Keratinocyte (primary cell): Measurements from ENCODE around the gene MFN1. TPM values are rescaled to one million over a fixed set of nuclear protein-coding genes. Genes with fewer than 3 reads are reported as not detected.

ENCODE experiments used
- DNase-seq: peaks from one replicate; pipeline ENCODE4 v3.0.0-alpha.2; 2011; ENCODE audit warnings: low read depth, missing footprints, low spot score
- FAIRE-seq: peaks from 2 replicates; lab custom pipeline; 2011; peaks lifted over from hg19 to GRCh38; lab: Jason Lieb, UNC
- H2AFZ ChIP-seq: 2 replicates; pipeline ENCODE4 v1.6.0; 2012; ENCODE audit warnings: low read length, control low read depth, inconsistent platforms; ENCODE audit not compliant: control insufficient read depth
- H3K27ac ChIP-seq: 2 replicates; pipeline ENCODE4 v1.5.1; 2011; ENCODE audit warnings: low read length; ENCODE audit not compliant: control insufficient read depth, insufficient read depth
- H3K27me3 ChIP-seq: 3 replicates; pipeline ENCODE4 v1.6.0; 2011; ENCODE audit warnings: low read length; ENCODE audit not compliant: control insufficient read depth, insufficient read depth; ENCODE audit errors: extremely low read depth
- H3K36me3 ChIP-seq, 2 experiments: 2 replicates in 1 of 2; 3 replicates in 1 of 2; pipeline ENCODE4 v1.5.1; 2011; ENCODE audit warnings: low read length in 2 of 2, mild to moderate bottlenecking in 1 of 2; ENCODE audit not compliant: control insufficient read depth in 2 of 2, insufficient read depth in 2 of 2; ENCODE audit errors: extremely low read depth in 1 of 2
- H3K4me1 ChIP-seq: 3 replicates; pipeline ENCODE4 v1.5.1; 2011; ENCODE audit warnings: low read length; ENCODE audit not compliant: control insufficient read depth, insufficient read depth; ENCODE audit errors: extremely low read depth
- H3K4me2 ChIP-seq: 3 replicates; pipeline ENCODE4 v1.6.0; 2011; ENCODE audit warnings: low read depth, low read length; ENCODE audit not compliant: control insufficient read depth, insufficient read depth; ENCODE audit errors: extremely low read depth
- H3K4me3 ChIP-seq, 3 experiments: fragments of 200-600 bp in 1 of 3; sonication (generic) in 1 of 3; 2 replicates in 2 of 3; 3 replicates in 1 of 3; pipeline ENCODE4 v1.5.1; 2011 to 2016; ENCODE audit warnings: low read length in 3 of 3, mild to moderate bottlenecking in 3 of 3, control low read depth in 2 of 3, inconsistent platforms in 1 of 3, low read depth in 1 of 3, mixed read lengths in 1 of 3, mixed run types in 1 of 3, moderate library complexity in 1 of 3; ENCODE audit not compliant: control insufficient read depth in 2 of 3, insufficient read depth in 2 of 3; ENCODE audit errors: extremely low read depth in 1 of 3
- H3K79me2 ChIP-seq: 2 replicates; pipeline ENCODE4 v1.6.0; 2012; ENCODE audit warnings: low read length; ENCODE audit not compliant: control insufficient read depth, insufficient read depth
- H3K9ac ChIP-seq: 3 replicates; pipeline ENCODE4 v1.6.0; 2011; ENCODE audit warnings: low read length; ENCODE audit not compliant: control insufficient read depth, insufficient read depth; ENCODE audit errors: extremely low read depth
- H3K9me1 ChIP-seq: 3 replicates; pipeline ENCODE4 v1.6.0; 2011; ENCODE audit warnings: low read length; ENCODE audit not compliant: control insufficient read depth, insufficient read depth; ENCODE audit errors: extremely low read depth
- H3K9me3 ChIP-seq: 2 replicates; pipeline ENCODE4 v1.5.1; 2012; ENCODE audit warnings: low read depth, low read length; ENCODE audit not compliant: control insufficient read depth
- H4K20me1 ChIP-seq: 3 replicates; pipeline ENCODE4 v1.6.0; 2011; ENCODE audit warnings: low read length; ENCODE audit not compliant: control insufficient read depth, insufficient read depth; ENCODE audit errors: extremely low read depth
- EZH2 ChIP-seq: IDR thresholded peaks from one replicate; pipeline ENCODE4 v1.6.1; 2012; ENCODE audit warnings: inconsistent platforms, mild to moderate bottlenecking, low read length, moderate library complexity
- dilution Hi-C: fragments of 300-500 bp; cut with MboI; formaldehyde crosslinking; loops from one replicate; pipeline ENCODE4 v1.7.0; 2020; ENCODE audit warnings: low sequenced_read_pairs; ENCODE audit not compliant: extremely low pct_ligation_motif_present
- polyA plus RNA-seq, 5 experiments: library from polyadenylated mRNA; depleted of rRNA in 3 of 5; stranded (reverse) in 3 of 5; stranded (forward) in 1 of 5; unstranded in 1 of 5; fragments of >200 nt; gene quantifications; 1 replicate in 1 of 5; 2 replicates in 3 of 5; 3 replicates in 1 of 5; pipeline versions ENCODE4 v1.2.1 to v1.2.3, GENCODE V29; 2011 to 2012; ENCODE audit warnings: missing spikeins in 2 of 5, low read depth in 1 of 5, low replicate concordance in 1 of 5
- TF ChIP-seq, protein P1 (sequence below), 3 experiments: IDR thresholded peaks in 1 of 3; conservative IDR thresholded peaks in 1 of 3; optimal IDR thresholded peaks in 1 of 3; 2 replicates in 2 of 3; 3 replicates in 1 of 3; pipeline versions ENCODE3 to v1.5.1; 2011; ENCODE audit warnings: low read length in 3 of 3, mild to moderate bottlenecking in 3 of 3, moderate library complexity in 2 of 3, control low read depth in 1 of 3, inconsistent platforms in 1 of 3; ENCODE audit not compliant: insufficient read depth in 2 of 3; ENCODE audit errors: extremely low read depth in 1 of 3

MFN1 gene
- polyA plus RNA-seq, 1 donor (not counting 4 experiments of a cell fraction or from before 2014, with no cell fraction given) = 50.2 TPM

DNA sequence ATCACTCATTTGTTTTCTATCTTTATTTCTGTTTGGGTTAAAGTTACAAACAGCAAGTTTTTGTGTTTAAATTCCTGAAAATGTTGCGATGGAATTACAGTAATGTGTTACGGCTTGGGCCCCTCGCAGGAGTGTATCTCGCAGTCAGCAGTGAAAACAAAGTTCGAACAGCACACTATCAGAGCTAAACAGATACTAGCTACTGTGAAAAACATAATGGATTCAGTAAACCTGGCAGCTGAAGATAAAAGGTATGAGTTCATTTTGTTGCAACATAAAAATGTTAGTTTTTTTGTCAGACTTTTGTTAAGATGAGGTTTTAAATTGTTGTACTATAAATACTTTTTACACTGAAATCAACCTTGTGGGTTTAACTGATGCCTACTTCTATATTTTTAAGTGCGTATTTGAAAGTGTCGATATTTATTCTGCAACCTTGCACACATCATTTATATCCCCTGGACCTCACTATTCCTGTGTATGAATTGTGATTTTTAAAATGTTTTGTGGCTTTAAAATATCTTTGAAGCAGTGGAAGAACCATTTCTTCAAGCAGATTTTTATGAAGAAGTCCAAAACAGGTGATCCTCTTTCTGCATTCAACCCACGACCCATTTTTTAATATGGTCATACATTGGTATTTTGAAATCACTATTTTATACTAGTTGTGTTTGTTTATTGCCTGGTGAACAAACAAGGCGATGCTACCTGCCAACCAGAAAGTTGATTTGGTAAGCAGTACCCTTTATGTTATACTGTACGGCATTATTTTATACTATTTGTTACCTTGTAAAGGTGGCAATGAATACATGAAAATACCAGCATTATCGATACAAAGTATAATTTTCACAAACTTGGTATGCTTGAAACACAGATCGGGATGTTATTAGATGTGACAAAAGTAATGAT lies 27.8 kb downstream of the MFN1 start:
- Histone ChIP-seq H4K20me1 (no peaks in the 10 kb centered on the region), H3K79me2 (no peaks in the 10 kb centered on the region), H3K9me1 (no peaks in the 10 kb centered on the region), H3K4me2 (no peak overlapping the region), H3K9me3 (no peaks in the 10 kb centered on the region), H3K27me3 (no peaks in the 10 kb centered on the region), H2AFZ (no peak overlapping the region), H3K4me3 (no peak overlapping the region), H3K27ac (no peak overlapping the region), H3K36me3 (peaks cover 4 to 9% of the 10 kb centered on the region in 2 experiments), H3K4me1 (no peaks in the 10 kb centered on the region), H3K9ac (no peak overlapping the region)
- TF ChIP-seq EZH2 = no peak
- TF ChIP-seq, protein P1, sequence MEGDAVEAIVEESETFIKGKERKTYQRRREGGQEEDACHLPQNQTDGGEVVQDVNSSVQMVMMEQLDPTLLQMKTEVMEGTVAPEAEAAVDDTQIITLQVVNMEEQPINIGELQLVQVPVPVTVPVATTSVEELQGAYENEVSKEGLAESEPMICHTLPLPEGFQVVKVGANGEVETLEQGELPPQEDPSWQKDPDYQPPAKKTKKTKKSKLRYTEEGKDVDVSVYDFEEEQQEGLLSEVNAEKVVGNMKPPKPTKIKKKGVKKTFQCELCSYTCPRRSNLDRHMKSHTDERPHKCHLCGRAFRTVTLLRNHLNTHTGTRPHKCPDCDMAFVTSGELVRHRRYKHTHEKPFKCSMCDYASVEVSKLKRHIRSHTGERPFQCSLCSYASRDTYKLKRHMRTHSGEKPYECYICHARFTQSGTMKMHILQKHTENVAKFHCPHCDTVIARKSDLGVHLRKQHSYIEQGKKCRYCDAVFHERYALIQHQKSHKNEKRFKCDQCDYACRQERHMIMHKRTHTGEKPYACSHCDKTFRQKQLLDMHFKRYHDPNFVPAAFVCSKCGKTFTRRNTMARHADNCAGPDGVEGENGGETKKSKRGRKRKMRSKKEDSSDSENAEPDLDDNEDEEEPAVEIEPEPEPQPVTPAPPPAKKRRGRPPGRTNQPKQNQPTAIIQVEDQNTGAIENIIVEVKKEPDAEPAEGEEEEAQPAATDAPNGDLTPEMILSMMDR (optimal IDR thresholded peaks at IDR 0.05 in 1 of 3, IDR thresholded peaks at IDR 0.05 in 1 of 3, conservative IDR thresholded peaks at IDR 0.05 in 1 of 3; ENCODE audit: extremely low read depth in 1 of 3, insufficient read depth in 2 of 3, low read length in 3 of 3) = no peak
- no peak for DNase-seq
- dilution Hi-C loops = no loop called here
- no peak for FAIRE-seq

DNA sequence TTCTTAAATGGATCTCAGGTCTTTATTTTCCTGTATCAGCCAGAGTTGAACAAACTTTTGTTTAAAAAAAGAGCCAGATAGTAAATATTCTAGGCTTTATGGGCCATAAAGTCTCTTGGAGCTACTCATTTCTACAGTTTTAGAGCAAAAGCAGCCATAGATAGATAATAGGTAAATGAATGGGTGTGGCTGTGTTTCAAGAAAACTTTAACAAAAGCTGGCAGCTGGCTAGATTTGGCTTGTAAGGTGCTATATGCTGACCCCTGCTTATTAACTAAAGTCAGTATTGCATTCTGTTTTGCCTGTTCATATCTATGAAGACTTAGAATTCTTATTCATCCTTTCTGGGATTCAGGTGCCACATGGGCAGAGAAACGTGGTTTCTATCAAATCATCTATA lies 29.0 kb downstream of the MFN1 start:
- Histone ChIP-seq H3K27ac (no peak overlapping the region), H3K9me1 (no peaks in the 10 kb centered on the region), H3K9me3 (no peaks in the 10 kb centered on the region), H3K4me1 (no peaks in the 10 kb centered on the region), H3K36me3 (peaks cover 4 to 8% of the 10 kb centered on the region in 2 experiments), H3K4me2 (no peak overlapping the region), H4K20me1 (no peaks in the 10 kb centered on the region), H2AFZ (no peak overlapping the region), H3K79me2 (no peaks in the 10 kb centered on the region), H3K27me3 (no peaks in the 10 kb centered on the region), H3K9ac (no peak overlapping the region), H3K4me3 (no peak overlapping the region)
- TF ChIP-seq EZH2 = no peak
- TF ChIP-seq, protein P1 (optimal IDR thresholded peaks at IDR 0.05 in 1 of 3, IDR thresholded peaks at IDR 0.05 in 1 of 3, conservative IDR thresholded peaks at IDR 0.05 in 1 of 3; ENCODE audit: extremely low read depth in 1 of 3, insufficient read depth in 2 of 3, low read length in 3 of 3) = no peak
- no peak for DNase-seq
- dilution Hi-C loops = no loop called here
- FAIRE-seq = no peak
